Measurements from ENCODE around the gene TMEM184A.

DNA sequence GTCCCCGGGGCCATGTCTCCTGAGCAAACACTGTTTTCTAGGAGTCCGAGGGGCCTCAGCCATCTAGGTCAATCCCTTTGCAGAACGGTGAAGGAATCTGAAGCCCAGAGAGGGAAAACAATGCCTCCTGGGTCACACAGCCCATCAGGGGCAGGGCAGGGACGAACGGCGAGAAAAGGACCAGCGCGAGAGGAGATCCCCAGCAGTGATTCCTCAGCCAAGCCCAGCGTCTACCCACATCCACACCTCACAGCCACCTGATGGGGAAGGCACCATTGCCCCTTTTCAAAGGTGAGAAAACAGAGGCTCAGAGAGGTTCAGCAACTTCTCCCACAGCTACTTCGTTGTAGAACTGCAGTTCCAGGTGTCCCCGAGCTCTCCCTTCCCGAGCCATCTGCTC is 31.7 kb upstream of the TMEM184A start:
- TF ChIP-seq EZH2 (IDR thresholded peaks at IDR 0.05; ENCODE audit: borderline replicate concordance) (no peak), CTCF (IDR thresholded peaks at IDR 0.05; ENCODE audit: poor library complexity) (no peak)

Data from hepatocyte (in vitro differentiated cells).